A549 (cell line): Measurements from ENCODE around the gene PPP2R5E.

Experiments used
- REST ChIP-seq: fragments of 200-600 bp; sonication (generic); IDR thresholded peaks from 2 replicates; pipeline ENCODE4 v1.6.1; 2016; ENCODE audit warnings: antibody characterized with exemption, mild to moderate bottlenecking, moderate library complexity
- TF ChIP-seq, protein P1 (sequence below): fragments of >200 bp; sonication (Bioruptor Twin); formaldehyde crosslinking; IDR thresholded peaks from 3 replicates; pipeline ENCODE4 v1.5.1; 2016

DNA sequence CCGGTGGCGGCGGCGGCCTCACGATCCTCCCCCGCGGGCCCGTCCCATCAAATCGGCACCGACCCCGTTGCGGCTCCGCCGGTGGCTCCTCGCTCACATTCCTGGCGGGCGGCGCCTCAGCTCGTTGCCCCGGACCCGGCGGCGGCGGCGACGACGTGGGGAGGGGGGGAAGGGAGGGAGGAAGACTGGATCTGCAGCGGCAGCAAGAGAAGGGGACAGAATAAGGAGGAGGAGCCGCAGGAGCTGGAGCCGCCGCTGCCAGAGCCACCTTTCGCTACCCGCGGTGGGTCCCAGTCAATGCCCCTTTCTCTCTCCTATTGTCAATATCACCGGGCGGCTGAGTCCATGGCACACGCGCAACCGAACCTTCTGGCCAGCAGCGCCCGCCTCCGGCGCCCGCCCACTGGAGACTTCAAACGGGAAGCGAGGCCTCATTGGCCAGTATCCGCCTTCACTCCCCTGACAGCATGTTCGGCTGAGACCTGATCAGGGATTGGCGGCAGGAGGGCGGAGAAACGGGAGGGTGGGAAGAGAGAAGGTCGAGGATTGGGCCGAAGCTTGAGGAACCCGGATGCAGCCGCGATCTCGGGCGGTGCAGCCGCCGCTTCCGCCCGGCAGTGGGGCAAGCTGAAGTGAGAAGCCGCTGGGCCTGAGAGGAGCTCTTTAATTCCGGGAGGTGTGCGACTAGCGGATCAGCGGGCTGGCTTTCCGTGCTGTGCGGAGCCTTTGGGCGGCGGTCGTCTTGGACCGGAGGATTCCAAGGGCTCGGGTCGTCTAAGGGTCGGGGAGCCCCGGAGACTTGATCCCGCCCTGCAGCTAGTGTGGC, at the start of gene PPP2R5E:
- TF ChIP-seq, protein P1, sequence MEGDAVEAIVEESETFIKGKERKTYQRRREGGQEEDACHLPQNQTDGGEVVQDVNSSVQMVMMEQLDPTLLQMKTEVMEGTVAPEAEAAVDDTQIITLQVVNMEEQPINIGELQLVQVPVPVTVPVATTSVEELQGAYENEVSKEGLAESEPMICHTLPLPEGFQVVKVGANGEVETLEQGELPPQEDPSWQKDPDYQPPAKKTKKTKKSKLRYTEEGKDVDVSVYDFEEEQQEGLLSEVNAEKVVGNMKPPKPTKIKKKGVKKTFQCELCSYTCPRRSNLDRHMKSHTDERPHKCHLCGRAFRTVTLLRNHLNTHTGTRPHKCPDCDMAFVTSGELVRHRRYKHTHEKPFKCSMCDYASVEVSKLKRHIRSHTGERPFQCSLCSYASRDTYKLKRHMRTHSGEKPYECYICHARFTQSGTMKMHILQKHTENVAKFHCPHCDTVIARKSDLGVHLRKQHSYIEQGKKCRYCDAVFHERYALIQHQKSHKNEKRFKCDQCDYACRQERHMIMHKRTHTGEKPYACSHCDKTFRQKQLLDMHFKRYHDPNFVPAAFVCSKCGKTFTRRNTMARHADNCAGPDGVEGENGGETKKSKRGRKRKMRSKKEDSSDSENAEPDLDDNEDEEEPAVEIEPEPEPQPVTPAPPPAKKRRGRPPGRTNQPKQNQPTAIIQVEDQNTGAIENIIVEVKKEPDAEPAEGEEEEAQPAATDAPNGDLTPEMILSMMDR: no peak
- no peak for TF ChIP-seq REST
